Keratinocyte (primary cell): Measurements from ENCODE around the gene GARIN5B. TPM values are rescaled to one million over a fixed set of nuclear protein-coding genes. Genes with fewer than 3 reads are reported as not detected.
A peak's percentile ranks its signal among the peaks of the same experiment; 100 is the strongest.

Experiments used
- DNase-seq: peaks from one replicate; pipeline ENCODE4 v3.0.0-alpha.2; 2011; ENCODE audit warnings: low read depth, missing footprints, low spot score
- FAIRE-seq: peaks from 2 replicates; lab custom pipeline; 2011; peaks lifted over from hg19 to GRCh38; lab: Jason Lieb, UNC
- H2AFZ ChIP-seq: 2 replicates; pipeline ENCODE4 v1.6.0; 2012; ENCODE audit warnings: low read length, control low read depth, inconsistent platforms; ENCODE audit not compliant: control insufficient read depth
- H3K27ac ChIP-seq: 2 replicates; pipeline ENCODE4 v1.5.1; 2011; ENCODE audit warnings: low read length; ENCODE audit not compliant: control insufficient read depth, insufficient read depth
- H3K27me3 ChIP-seq: 3 replicates; pipeline ENCODE4 v1.6.0; 2011; ENCODE audit warnings: low read length; ENCODE audit not compliant: control insufficient read depth, insufficient read depth; ENCODE audit errors: extremely low read depth
- H3K36me3 ChIP-seq, 2 experiments: 2 replicates in 1 of 2; 3 replicates in 1 of 2; pipeline ENCODE4 v1.5.1; 2011; ENCODE audit warnings: low read length in 2 of 2, mild to moderate bottlenecking in 1 of 2; ENCODE audit not compliant: control insufficient read depth in 2 of 2, insufficient read depth in 2 of 2; ENCODE audit errors: extremely low read depth in 1 of 2
- H3K4me1 ChIP-seq: 3 replicates; pipeline ENCODE4 v1.5.1; 2011; ENCODE audit warnings: low read length; ENCODE audit not compliant: control insufficient read depth, insufficient read depth; ENCODE audit errors: extremely low read depth
- H3K4me2 ChIP-seq: 3 replicates; pipeline ENCODE4 v1.6.0; 2011; ENCODE audit warnings: low read depth, low read length; ENCODE audit not compliant: control insufficient read depth, insufficient read depth; ENCODE audit errors: extremely low read depth
- H3K4me3 ChIP-seq, 3 experiments: fragments of 200-600 bp in 1 of 3; sonication (generic) in 1 of 3; 2 replicates in 2 of 3; 3 replicates in 1 of 3; pipeline ENCODE4 v1.5.1; 2011 to 2016; ENCODE audit warnings: low read length in 3 of 3, mild to moderate bottlenecking in 3 of 3, control low read depth in 2 of 3, inconsistent platforms in 1 of 3, low read depth in 1 of 3, mixed read lengths in 1 of 3, mixed run types in 1 of 3, moderate library complexity in 1 of 3; ENCODE audit not compliant: control insufficient read depth in 2 of 3, insufficient read depth in 2 of 3; ENCODE audit errors: extremely low read depth in 1 of 3
- H3K79me2 ChIP-seq: 2 replicates; pipeline ENCODE4 v1.6.0; 2012; ENCODE audit warnings: low read length; ENCODE audit not compliant: control insufficient read depth, insufficient read depth
- H3K9ac ChIP-seq: 3 replicates; pipeline ENCODE4 v1.6.0; 2011; ENCODE audit warnings: low read length; ENCODE audit not compliant: control insufficient read depth, insufficient read depth; ENCODE audit errors: extremely low read depth
- H3K9me1 ChIP-seq: 3 replicates; pipeline ENCODE4 v1.6.0; 2011; ENCODE audit warnings: low read length; ENCODE audit not compliant: control insufficient read depth, insufficient read depth; ENCODE audit errors: extremely low read depth
- H3K9me3 ChIP-seq: 2 replicates; pipeline ENCODE4 v1.5.1; 2012; ENCODE audit warnings: low read depth, low read length; ENCODE audit not compliant: control insufficient read depth
- H4K20me1 ChIP-seq: 3 replicates; pipeline ENCODE4 v1.6.0; 2011; ENCODE audit warnings: low read length; ENCODE audit not compliant: control insufficient read depth, insufficient read depth; ENCODE audit errors: extremely low read depth
- CTCF ChIP-seq, 3 experiments: IDR thresholded peaks in 1 of 3; conservative IDR thresholded peaks in 1 of 3; optimal IDR thresholded peaks in 1 of 3; 2 replicates in 2 of 3; 3 replicates in 1 of 3; pipeline versions ENCODE3 to v1.5.1; 2011; ENCODE audit warnings: low read length in 3 of 3, mild to moderate bottlenecking in 3 of 3, moderate library complexity in 2 of 3, control low read depth in 1 of 3, inconsistent platforms in 1 of 3; ENCODE audit not compliant: insufficient read depth in 2 of 3; ENCODE audit errors: extremely low read depth in 1 of 3
- EZH2 ChIP-seq: IDR thresholded peaks from one replicate; pipeline ENCODE4 v1.6.1; 2012; ENCODE audit warnings: inconsistent platforms, mild to moderate bottlenecking, low read length, moderate library complexity
- dilution Hi-C: fragments of 300-500 bp; cut with MboI; formaldehyde crosslinking; loops from one replicate; pipeline ENCODE4 v1.7.0; 2020; ENCODE audit warnings: low sequenced_read_pairs; ENCODE audit not compliant: extremely low pct_ligation_motif_present
- polyA plus RNA-seq, 5 experiments: library from polyadenylated mRNA; depleted of rRNA in 3 of 5; stranded (reverse) in 3 of 5; stranded (forward) in 1 of 5; unstranded in 1 of 5; fragments of >200 nt; gene quantifications; 1 replicate in 1 of 5; 2 replicates in 3 of 5; 3 replicates in 1 of 5; pipeline versions ENCODE4 v1.2.1 to v1.2.3, GENCODE V29; 2011 to 2012; ENCODE audit warnings: missing spikeins in 2 of 5, low read depth in 1 of 5, low replicate concordance in 1 of 5

The GARIN5B gene
- polyA plus RNA-seq, 1 donor (not counting 4 experiments of a cell fraction or from before 2014, with no cell fraction given) = not detected

GRCh38 chr19:55384920-55385723, 22.1 kb upstream of the GARIN5B start:
- Histone ChIP-seq H3K4me3 (peak overlapping the region; percentile 76 to 97 (median 77)), H3K9ac (peak overlapping the region; percentile 92), H3K4me1 (peaks cover 25% of the 10 kb centered on the region), H3K27ac (peak overlapping the region; percentile 95), H2AFZ (peak overlapping the region; percentile 98), H3K27me3 (no peaks in the 10 kb centered on the region), H3K4me2 (peak overlapping the region; percentile 93), H4K20me1 (peaks cover 33% of the 10 kb centered on the region), H3K36me3 (peaks cover 27 to 35% of the 10 kb centered on the region in 2 experiments), H3K9me3 (no peaks in the 10 kb centered on the region), H3K79me2 (peaks cover 48% of the 10 kb centered on the region), H3K9me1 (peaks cover 12% of the 10 kb centered on the region)
- FAIRE-seq = no peak
- TF ChIP-seq CTCF (optimal IDR thresholded peaks at IDR 0.05 in 1 of 3, IDR thresholded peaks at IDR 0.05 in 1 of 3, conservative IDR thresholded peaks at IDR 0.05 in 1 of 3; ENCODE audit: extremely low read depth in 1 of 3, insufficient read depth in 2 of 3, low read length in 3 of 3) = no peak
- TF ChIP-seq EZH2 = no peak
- DNase-seq = peak; percentile 73
- dilution Hi-C loops = no loop called here

- Histone ChIP-seq H3K27ac (peak within 1 kb of the TSS; percentile 95), H3K36me3 (peaks cover 21 to 34% of the 10 kb centered on the region in 2 experiments), H2AFZ (peak within 1 kb of the TSS; percentile 87), H3K4me1 (peaks cover 25% of the 10 kb centered on the region), H3K27me3 (no peaks in the 10 kb centered on the region), H3K9me1 (peaks cover 12% of the 10 kb centered on the region), H4K20me1 (peaks cover 31% of the 10 kb centered on the region), H3K4me3 (peak within 1 kb of the TSS; percentile 76 to 97 (median 77)), H3K9me3 (no peaks in the 10 kb centered on the region), H3K9ac (peak within 1 kb of the TSS; percentile 92), H3K4me2 (peak within 1 kb of the TSS; percentile 93), H3K79me2 (peaks cover 41% of the 10 kb centered on the region)
- dilution Hi-C loops = no loop called here
- FAIRE-seq = no peak
- no peak for DNase-seq
- TF ChIP-seq CTCF (optimal IDR thresholded peaks at IDR 0.05 in 1 of 3, IDR thresholded peaks at IDR 0.05 in 1 of 3, conservative IDR thresholded peaks at IDR 0.05 in 1 of 3; ENCODE audit: extremely low read depth in 1 of 3, insufficient read depth in 2 of 3, low read length in 3 of 3) (no peak), EZH2 (no peak)
Measured at GRCh38 chr19:55384131-55384919, 21.3 kb upstream of the GARIN5B start, which contains the start of gene TMEM238. TSS of gene TMEM238 (minus strand) at chr19:55384292. CDS start at chr19:55384259, 33 bp downstream.
